ENCODE results near the gene IFI27L1.

- no peak for TF ChIP-seq EZH2 (IDR thresholded peaks at IDR 0.05; ENCODE audit: low read depth, unreplicated experiment)
- no peak for TF ChIP-seq CTCF (conservative IDR thresholded peaks at IDR 0.05; ENCODE audit: low read depth in 2 of 2)
- TF ChIP-seq STAT1 (IDR thresholded peaks at IDR 0.05; ENCODE audit: unreplicated experiment) = no peak
- no peak for TF ChIP-seq JUNB (IDR thresholded peaks at IDR 0.05; ENCODE audit: unreplicated experiment)
- no peak for TF ChIP-seq EZH2phosphoT487 (IDR thresholded peaks at IDR 0.05; ENCODE audit: unreplicated experiment)
- TF ChIP-seq POLR2AphosphoS5 (IDR thresholded peaks at IDR 0.05; ENCODE audit: low read depth) = no peak
Observed at GRCh38 chr14:94122438-94122837, 41.3 kb downstream of the IFI27L1 start.

All from GM23338 (cell line).